T-helper 17 cell (primary cell): ENCODE results near the gene SUCNR1. TPM values are rescaled to one million over a fixed set of nuclear protein-coding genes. Genes with fewer than 3 reads are reported as not detected.

Experiments used
- total RNA-seq, 4 donors: library from RNA in 2 of 4; stranded (reverse) in 2 of 4; gene quantifications; one replicate each; pipeline ENCODE4 v1.2.3 and lab custom pipeline; 2022 to 2026

The SUCNR1 gene
- total RNA-seq, 2 donors from 2014 or later: 1.6 TPM; not detected in 1

Other genes with a start within 250 kb of the SUCNR1 start
- not detected for gene AADACL2, start 139.7 kb upstream of the SUCNR1 start, total RNA-seq
- gene AADAC, start 59.5 kb upstream of the SUCNR1 start, total RNA-seq: not detected